HCT116 (cell line): ENCODE results near the gene RNF180. TPM values are rescaled to one million over a fixed set of nuclear protein-coding genes. Genes with fewer than 3 reads are reported as not detected.

Source experiments
- ATAC-seq: fragments of 200-7000 bp; cut with Tn5 transposase; 2 replicates; pipeline ENCODE4 v1.9.1; 2020; ENCODE audit warnings: mild to moderate bottlenecking, moderate library complexity
- BruUV-seq: library from RNA; stranded (reverse); fragments of 400-500 nt; replicated peaks from 2 replicates; lab custom pipeline; 2021; lab: Mats Ljungman, UMichigan
- CTCF ChIA-PET: fragments of 300-600 bp; sonication (Branson Sonifier 250); formaldehyde crosslinking; loops from one replicate; lab custom pipeline; 2021; ENCODE audit warnings: antibody characterized with exemption; lab: Charles Lee
- POLR2A ChIA-PET: fragments of 300-600, 350-600 bp; sonication (Branson Sonifier 250); formaldehyde crosslinking; loops from one replicate; lab custom pipeline; 2021; ENCODE audit warnings: antibody characterized with exemption; lab: Charles Lee
- RAD21 ChIA-PET, 2 experiments: fragments of 300-600 bp; sonication (Branson Sonifier 250); formaldehyde crosslinking; loops; one replicate each; lab custom pipeline; 2023; ENCODE audit warnings: low total read pairs in 2 of 2; ENCODE audit not compliant: uncharacterized antibody in 2 of 2, unreplicated experiment in 2 of 2, low non-redundant PET in 1 of 2; lab: Charles Lee
- DNase-seq: peaks from one replicate; pipeline ENCODE4 v3.0.0-alpha.2; 2010; ENCODE audit warnings: low read depth, low spot score
- H2AFZ ChIP-seq: fragments of 200-600 bp; shearing (Covaris generic), sonication (generic); 2 replicates; pipeline ENCODE4 v1.6.1; 2017; ENCODE audit warnings: low read depth, mixed run types, mixed read lengths, antibody characterized with exemption, low read length; ENCODE audit not compliant: poor library complexity, severe bottlenecking
- H3K27ac ChIP-seq: 2 replicates; pipeline ENCODE4 v1.5.1; 2012; ENCODE audit warnings: low read depth, low read length
- H3K27me3 ChIP-seq: fragments of 200-600 bp; sonication (generic); 2 replicates; pipeline ENCODE4 v1.6.1; 2016; ENCODE audit warnings: mixed run types, low read length, mixed read lengths; ENCODE audit not compliant: insufficient read depth
- H3K36me3 ChIP-seq, 2 experiments: fragments of 200-500 bp in 1 of 2; fragments of 200-600 bp in 1 of 2; sonication (Bioruptor generic) in 1 of 2; sonication (generic) in 1 of 2; 2 replicates each; pipeline versions ENCODE4 v1.5.1 to v1.6.1; 2014 to 2016; ENCODE audit warnings: low read length in 2 of 2, inconsistent platforms in 1 of 2, mixed read lengths in 1 of 2, mixed run types in 1 of 2; ENCODE audit not compliant: insufficient read depth in 2 of 2, control insufficient read depth in 1 of 2
- H3K4me1 ChIP-seq, 2 experiments: fragments of 200-600 bp in 1 of 2; sonication (generic) in 1 of 2; 2 replicates each; pipeline versions ENCODE4 v1.5.1 to v1.6.1; 2012 to 2017; ENCODE audit warnings: low read length in 2 of 2, inconsistent platforms in 1 of 2, mild to moderate bottlenecking in 1 of 2, mixed read lengths in 1 of 2, mixed run types in 1 of 2, moderate library complexity in 1 of 2; ENCODE audit not compliant: insufficient read depth in 2 of 2, control insufficient read depth in 1 of 2
- H3K4me2 ChIP-seq: fragments of 200-600 bp; sonication (generic); 2 replicates; pipeline ENCODE4 v1.6.1; 2017; ENCODE audit warnings: mixed run types, low read length, mixed read lengths
- H3K4me3 ChIP-seq, 2 experiments: fragments of 200-600 bp in 1 of 2; sonication (generic) in 1 of 2; replicated peaks in 1 of 2; 2 replicates each; pipeline ENCODE4 v1.5.1; 2011 to 2016; ENCODE audit warnings: low read length in 2 of 2, control low read depth in 1 of 2, low read depth in 1 of 2, mild to moderate bottlenecking in 1 of 2, mixed read lengths in 1 of 2, mixed run types in 1 of 2
- H3K79me2 ChIP-seq: fragments of 200-600 bp; sonication (generic); 2 replicates; pipeline ENCODE4 v1.6.1; 2017; ENCODE audit warnings: mild to moderate bottlenecking, mixed run types, low read length, moderate library complexity, mixed read lengths; ENCODE audit not compliant: insufficient read depth
- H3K9ac ChIP-seq: fragments of 200-600 bp; sonication (generic); 2 replicates; pipeline ENCODE4 v1.6.1; 2016; ENCODE audit warnings: low read length, mixed read lengths
- H3K9me2 ChIP-seq: fragments of 200-600 bp; sonication (generic), shearing (Covaris generic); 2 replicates; pipeline ENCODE4 v1.6.1; 2017; ENCODE audit warnings: mixed run types, mild to moderate bottlenecking, moderate library complexity; ENCODE audit not compliant: insufficient read depth
- H3K9me3 ChIP-seq, 2 experiments: fragments of 200-500 bp in 1 of 2; fragments of 200-600 bp in 1 of 2; sonication (Bioruptor generic) in 1 of 2; sonication (generic) in 1 of 2; 2 replicates each; pipeline ENCODE4 v1.6.1; 2014 to 2017; ENCODE audit warnings: low read length in 2 of 2, mixed read lengths in 2 of 2, inconsistent platforms in 1 of 2, low read depth in 1 of 2, mild to moderate bottlenecking in 1 of 2, mixed run types in 1 of 2, moderate library complexity in 1 of 2; ENCODE audit not compliant: control insufficient read depth in 1 of 2, insufficient read depth in 1 of 2
- H4K20me1 ChIP-seq: fragments of 200-600 bp; sonication (generic), shearing (Covaris generic); 2 replicates; pipeline ENCODE4 v1.6.1; 2017; ENCODE audit warnings: mixed run types, mild to moderate bottlenecking, moderate library complexity; ENCODE audit not compliant: insufficient read depth
- CEBPB ChIP-seq: IDR thresholded peaks from 2 replicates; pipeline ENCODE4 v1.6.1; 2012; ENCODE audit warnings: low read depth
- EGR1 ChIP-seq: IDR thresholded peaks from 2 replicates; pipeline ENCODE4 v1.6.1; 2012; ENCODE audit warnings: low read depth
- FOSL1 ChIP-seq: IDR thresholded peaks from 2 replicates; pipeline ENCODE4 v1.6.1; 2012; ENCODE audit warnings: low read depth
- JUND ChIP-seq: IDR thresholded peaks from 2 replicates; pipeline ENCODE4 v1.6.1; 2012
- POLR2A ChIP-seq: IDR thresholded peaks from 2 replicates; pipeline ENCODE4 v1.7.0; 2011; ENCODE audit warnings: borderline replicate concordance; ENCODE audit not compliant: insufficient read depth, insufficient read length; ENCODE audit errors: extremely low read depth
- POLR2AphosphoS5 ChIP-seq: IDR thresholded peaks from 2 replicates; pipeline ENCODE4 v1.6.1; 2011; ENCODE audit warnings: mild to moderate bottlenecking, low read depth, low read length, moderate library complexity
- SP1 ChIP-seq: IDR thresholded peaks from 2 replicates; pipeline ENCODE4 v1.6.1; 2012; ENCODE audit warnings: low read depth
- TCF7L2 ChIP-seq: IDR thresholded peaks from 2 replicates; pipeline ENCODE4 v1.7.0; 2011; ENCODE audit warnings: borderline replicate concordance, inconsistent platforms; ENCODE audit not compliant: insufficient read depth, insufficient read length; ENCODE audit errors: extremely low read depth
- YY1 ChIP-seq: IDR thresholded peaks from 2 replicates; pipeline ENCODE4 v1.6.1; 2011; ENCODE audit warnings: low read length, low read depth, moderate library complexity, mild to moderate bottlenecking; ENCODE audit not compliant: insufficient replicate concordance; ENCODE audit errors: extremely low read depth
- ZNF274 ChIP-seq: fragments of 200-500 bp; sonication (Bioruptor generic); IDR thresholded peaks from 2 replicates; pipeline ENCODE4 v1.6.1; 2014; ENCODE audit warnings: mild to moderate bottlenecking, low read depth, low read length, inconsistent platforms
- intact Hi-C: fragments of 100-400 bp; cut with micrococcal nuclease; formaldehyde crosslinking; loops from 2 replicates; pipeline ENCODE4 v1.10.0; 2022
- total RNA-seq: library from RNA; stranded (reverse); gene quantifications from one replicate; pipeline ENCODE4 v1.2.1, GENCODE V29; 2021; ENCODE audit not compliant: unreplicated experiment
- TF ChIP-seq, protein P1 (sequence below): IDR thresholded peaks from 2 replicates; pipeline ENCODE4 v1.6.1; 2012

RNF180 gene
- total RNA-seq, 1 experiment from 2014 or later: not detected

DNA sequence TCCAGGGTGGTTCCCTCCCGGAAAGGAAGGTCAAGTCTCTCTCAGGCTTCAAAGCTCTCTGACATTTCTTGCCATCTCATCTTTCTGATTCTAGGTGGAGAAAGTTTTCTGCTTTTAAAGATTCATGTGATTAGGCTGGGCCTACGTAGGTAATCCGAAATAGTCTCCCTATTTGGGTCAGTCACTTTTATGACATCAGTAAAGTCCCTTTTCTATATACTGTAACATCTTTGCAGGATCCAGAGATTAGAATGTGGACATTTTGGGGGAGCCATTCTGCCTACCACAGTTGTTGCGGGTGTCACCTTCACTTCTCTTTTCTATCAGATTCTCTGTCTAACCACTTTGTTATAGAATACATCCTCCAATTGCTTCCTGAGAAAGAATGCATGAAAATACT is 1.9 kb upstream of the RNF180 start (continued):
- no peak for TF ChIP-seq SP1
- no peak for TF ChIP-seq TCF7L2
- TF ChIP-seq CEBPB: no peak
- TF ChIP-seq ZNF274: no peak

DNA sequence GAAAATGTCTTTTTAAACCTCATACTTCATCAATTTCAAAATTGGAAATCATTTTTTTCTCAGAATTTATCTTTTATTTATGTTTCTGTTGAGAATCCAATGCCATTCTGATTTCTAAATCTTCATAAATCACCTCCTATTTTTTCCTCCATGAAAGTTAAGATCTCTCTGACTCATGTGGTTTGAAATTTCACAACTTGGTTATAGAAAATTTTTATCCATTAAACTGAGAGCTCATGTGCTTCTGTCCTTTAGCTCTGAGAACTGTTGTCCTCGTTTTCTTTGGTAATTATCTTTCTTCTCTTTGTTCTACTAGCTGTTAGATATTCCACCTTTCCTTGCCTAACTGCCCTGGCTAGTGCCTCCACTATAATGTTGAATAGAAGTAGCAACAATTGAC is 1.5 kb upstream of the RNF180 start:
- no peak for DNase-seq
- Histone ChIP-seq H3K4me2 (no peak overlapping the region), H3K36me3 (no peaks in the 10 kb centered on the region), H3K27me3 (no peaks in the 10 kb centered on the region), H3K79me2 (no peaks in the 10 kb centered on the region), H3K4me3 (no peak overlapping the region), H2AFZ (no peak overlapping the region), H4K20me1 (no peaks in the 10 kb centered on the region), H3K9me2 (no peaks in the 10 kb centered on the region), H3K4me1 (no peaks in the 10 kb centered on the region), H3K27ac (no peak overlapping the region), H3K9me3 (0 out of 4 replicates have a peak, but pooled peaks cover 0 to 2% of the 10 kb centered on the region in 2 experiments), H3K9ac (no peak overlapping the region)
- no peak for ATAC-seq
- TF ChIP-seq TCF7L2 (no peak), YY1 (no peak), JUND (no peak), POLR2A (no peak), SP1 (no peak), POLR2AphosphoS5 (no peak), EGR1 (no peak), FOSL1 (no peak)
- POLR2A ChIA-PET: no interaction called here
- no TSS peak for BruUV-seq
- RAD21 ChIA-PET: no interaction called here
- CTCF ChIA-PET: no interaction called here
- intact Hi-C loops: no loop called here

DNA sequence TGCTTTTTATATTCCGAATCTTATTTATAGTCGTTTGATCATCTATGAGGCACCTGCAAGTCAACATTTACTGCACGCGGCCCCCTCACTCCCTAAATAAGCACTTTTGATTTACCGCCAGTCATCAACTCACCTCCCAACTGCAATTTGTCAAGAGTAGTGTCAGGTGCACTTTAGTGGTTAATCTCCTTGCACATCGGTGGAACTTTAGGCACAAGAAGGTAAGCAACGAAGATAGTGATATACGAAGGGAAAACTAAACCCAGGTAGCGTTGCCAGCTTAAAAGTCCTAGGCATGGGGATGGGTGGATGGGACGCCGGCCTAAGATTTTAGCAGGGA is 513 bp upstream of the RNF180 start:
- Histone ChIP-seq H3K4me2 (no peak overlapping the region), H2AFZ (no peak overlapping the region), H3K4me3 (no peak overlapping the region), H3K9me2 (no peaks in the 10 kb centered on the region), H3K36me3 (no peaks in the 10 kb centered on the region), H3K27me3 (no peaks in the 10 kb centered on the region), H4K20me1 (no peaks in the 10 kb centered on the region), H3K27ac (no peak overlapping the region), H3K9me3 (0 out of 4 replicates have a peak, but pooled peaks cover 0 to 2% of the 10 kb centered on the region in 2 experiments), H3K4me1 (no peaks in the 10 kb centered on the region), H3K9ac (no peak overlapping the region), H3K79me2 (no peaks in the 10 kb centered on the region)
- no TSS peak for BruUV-seq
- intact Hi-C loops: no loop called here
- ATAC-seq (no peak), DNase-seq (no peak)
- RAD21 ChIA-PET: no interaction called here
- CTCF ChIA-PET: no interaction called here
- POLR2A ChIA-PET: no interaction called here
- TF ChIP-seq, protein P1, sequence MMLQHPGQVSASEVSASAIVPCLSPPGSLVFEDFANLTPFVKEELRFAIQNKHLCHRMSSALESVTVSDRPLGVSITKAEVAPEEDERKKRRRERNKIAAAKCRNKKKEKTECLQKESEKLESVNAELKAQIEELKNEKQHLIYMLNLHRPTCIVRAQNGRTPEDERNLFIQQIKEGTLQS: no peak
